NCI-H1694 treated with DMSO at 0.1 percent for 48 hours (cell line): ENCODE measurements around the gene AEN.

Experiments used
- DNase-seq: peaks from one replicate; lab custom pipeline; 2025; lab: John Stamatoyannopoulos, UW

The AEN gene

GRCh38 chr15:88649753-88650551 lies 28.8 kb downstream of the AEN start:
- DNase-seq = no peak

- DNase-seq = no peak
These were observed 29.4 kb downstream of the AEN start for GRCh38 chr15:88650556-88650955.

- DNase-seq = no peak
These were observed 30.1 kb downstream of the AEN start for GRCh38 chr15:88651136-88651732.

- no peak for DNase-seq
These were observed 30.8 kb downstream of the AEN start for GRCh38 chr15:88651971-88652370.

- DNase-seq = no peak
These were observed 31.5 kb downstream of the AEN start for GRCh38 chr15:88652456-88653199.

- no peak for DNase-seq
These were observed 32.3 kb downstream of the AEN start for GRCh38 chr15:88653200-88654064.

- DNase-seq = no peak
These were observed 33.4 kb downstream of the AEN start for GRCh38 chr15:88654430-88655102.

- no peak for DNase-seq
These were observed 34.0 kb downstream of the AEN start for GRCh38 chr15:88655103-88655553.

- DNase-seq = no peak
These were observed 34.8 kb downstream of the AEN start for GRCh38 chr15:88655800-88656488.

GRCh38 chr15:88656760-88657221 lies 35.7 kb downstream of the AEN start:
- no peak for DNase-seq

GRCh38 chr15:88657326-88658069 lies 36.4 kb downstream of the AEN start:
- peak; percentile 12 for DNase-seq

GRCh38 chr15:88658070-88658965 lies 37.2 kb downstream of the AEN start:
- no peak for DNase-seq

- DNase-seq = no peak
These were observed 38.1 kb downstream of the AEN start for GRCh38 chr15:88658972-88659931.

GRCh38 chr15:88661041-88661700 lies 40.0 kb downstream of the AEN start:
- DNase-seq = no peak

- peak; percentile 68 for DNase-seq
These were observed 40.8 kb downstream of the AEN start for GRCh38 chr15:88661761-88662556.

- DNase-seq = no peak
These were observed 42.0 kb downstream of the AEN start for GRCh38 chr15:88663141-88663621.
